ENCODE measurements around the gene CCNL2. TPM values are rescaled to one million over a fixed set of nuclear protein-coding genes. Genes with fewer than 3 reads are reported as not detected.

The CCNL2 gene
- total RNA-seq, 1 donor from 2014 or later: 144 TPM

- DNase-seq: no peak
- Mint-ChIP-seq H3K4me3 (no peak overlapping the region), H3K9me3 (no peaks in the 10 kb centered on the region), H3K27ac (no peak overlapping the region), H3K4me1 (peaks cover 7% of the 10 kb centered on the region), H3K36me3 (ENCODE audit: low read depth) (peaks cover 27% of the 10 kb centered on the region), H3K27me3 (no peaks in the 10 kb centered on the region)
- intact Hi-C loops (cut with micrococcal nuclease): no loop called here
Observed at GRCh38 chr1:1342061-1342562, 57.0 kb downstream of the CCNL2 start.

- Mint-ChIP-seq H3K27ac (no peak overlapping the region), H3K36me3 (ENCODE audit: low read depth) (peaks cover 27% of the 10 kb centered on the region), H3K27me3 (no peaks in the 10 kb centered on the region), H3K9me3 (no peaks in the 10 kb centered on the region), H3K4me1 (peaks cover 2% of the 10 kb centered on the region), H3K4me3 (no peak overlapping the region)
- intact Hi-C loops (cut with micrococcal nuclease): no loop called here
- no peak for DNase-seq
Observed at GRCh38 chr1:1341549-1342021, 57.5 kb downstream of the CCNL2 start.

- Mint-ChIP-seq H3K27ac (no peak overlapping the region), H3K4me3 (no peak overlapping the region), H3K9me3 (no peaks in the 10 kb centered on the region), H3K36me3 (ENCODE audit: low read depth) (peaks cover 27% of the 10 kb centered on the region), H3K4me1 (peaks cover 2% of the 10 kb centered on the region), H3K27me3 (no peaks in the 10 kb centered on the region)
- intact Hi-C loops (cut with micrococcal nuclease): no loop called here
- no peak for DNase-seq
Observed at GRCh38 chr1:1340791-1341548, 58.2 kb downstream of the CCNL2 start.

GRCh38 chr1:1340185-1340584, 59.0 kb downstream of the CCNL2 start:
- no peak for DNase-seq
- Mint-ChIP-seq H3K9me3 (no peaks in the 10 kb centered on the region), H3K4me1 (peaks cover 2% of the 10 kb centered on the region), H3K27ac (no peak overlapping the region), H3K27me3 (no peaks in the 10 kb centered on the region), H3K4me3 (no peak overlapping the region), H3K36me3 (ENCODE audit: low read depth) (peaks cover 27% of the 10 kb centered on the region)
- intact Hi-C loops (cut with micrococcal nuclease): no loop called here

GRCh38 chr1:1338278-1338677, 60.9 kb downstream of the CCNL2 start:
- intact Hi-C loops (cut with micrococcal nuclease): no loop called here
- Mint-ChIP-seq H3K9me3 (no peaks in the 10 kb centered on the region), H3K36me3 (ENCODE audit: low read depth) (peaks cover 27% of the 10 kb centered on the region), H3K4me1 (no peaks in the 10 kb centered on the region), H3K4me3 (no peak overlapping the region), H3K27me3 (no peaks in the 10 kb centered on the region), H3K27ac (no peak overlapping the region)
- DNase-seq: no peak

- Mint-ChIP-seq H3K27me3 (no peaks in the 10 kb centered on the region), H3K9me3 (no peaks in the 10 kb centered on the region), H3K4me3 (no peak overlapping the region), H3K36me3 (ENCODE audit: low read depth) (peaks cover 27% of the 10 kb centered on the region), H3K27ac (no peak overlapping the region), H3K4me1 (no peaks in the 10 kb centered on the region)
- intact Hi-C loops (cut with micrococcal nuclease): no loop called here
- DNase-seq: peak; percentile 78
Observed at GRCh38 chr1:1337793-1338147, 61.4 kb downstream of the CCNL2 start.

- DNase-seq: no peak
- no peak overlapping the region for H3K27ac Mint-ChIP-seq
Observed at GRCh38 chr1:1336931-1337792, 62.0 kb downstream of the CCNL2 start.

GRCh38 chr1:1336446-1336845, 62.7 kb downstream of the CCNL2 start:
- Mint-ChIP-seq H3K27ac (no peak overlapping the region), H3K9me3 (no peaks in the 10 kb centered on the region), H3K36me3 (ENCODE audit: low read depth) (peaks cover 27% of the 10 kb centered on the region), H3K4me3 (no peak overlapping the region), H3K27me3 (no peaks in the 10 kb centered on the region), H3K4me1 (no peaks in the 10 kb centered on the region)
- intact Hi-C loops (cut with micrococcal nuclease): no loop called here
- no peak for DNase-seq

More at GRCh38 chr1:1336931-1337792, 62.0 kb downstream of the CCNL2 start:
- Mint-ChIP-seq H3K36me3 (ENCODE audit: low read depth) (peaks cover 27% of the 10 kb centered on the region), H3K4me1 (no peaks in the 10 kb centered on the region), H3K27me3 (no peaks in the 10 kb centered on the region), H3K9me3 (no peaks in the 10 kb centered on the region), H3K4me3 (no peak overlapping the region)
- intact Hi-C loops (cut with micrococcal nuclease): no loop called here

GRCh38 chr1:1335792-1336248, 63.3 kb downstream of the CCNL2 start:
- Mint-ChIP-seq H3K4me3 (no peak overlapping the region), H3K4me1 (no peaks in the 10 kb centered on the region), H3K36me3 (ENCODE audit: low read depth) (peaks cover 21% of the 10 kb centered on the region), H3K9me3 (no peaks in the 10 kb centered on the region), H3K27me3 (no peaks in the 10 kb centered on the region), H3K27ac (no peak overlapping the region)
- no peak for DNase-seq
- intact Hi-C loops (cut with micrococcal nuclease): no loop called here

Other genes with a start within 250 kb of the CCNL2 start
- gene TTLL10, start 225.5 kb downstream of the CCNL2 start, total RNA-seq: not detected in 2 replicates
- gene TNFRSF18, start 192.7 kb downstream of the CCNL2 start, total RNA-seq: 250 and 254 TPM in 2 replicates
- gene TNFRSF4, start 185.2 kb downstream of the CCNL2 start, total RNA-seq: 692 and 702 TPM in 2 replicates
- 175 and 194 TPM in 2 replicates for gene SDF4, start 167.3 kb downstream of the CCNL2 start, total RNA-seq
- gene B3GALT6, start 167.1 kb downstream of the CCNL2 start, total RNA-seq: 42.5 and 43.2 TPM in 2 replicates
- 1.3 and 2.8 TPM in 2 replicates for gene C1QTNF12, start 152.6 kb downstream of the CCNL2 start, total RNA-seq
- gene UBE2J2, start 125.5 kb downstream of the CCNL2 start, total RNA-seq: 86.9 and 87.3 TPM in 2 replicates
- gene SCNN1D, start 118.9 kb downstream of the CCNL2 start, total RNA-seq: 3.1 and 3.2 TPM in 2 replicates
- 54.1 and 55.7 TPM in 2 replicates for gene ACAP3, start 91.4 kb downstream of the CCNL2 start, total RNA-seq
- gene PUSL1, start 90.7 kb downstream of the CCNL2 start, total RNA-seq: 33.4 and 35.2 TPM in 2 replicates
- gene INTS11, start 74.7 kb downstream of the CCNL2 start, total RNA-seq: 145 TPM in 2 replicates
- gene CPTP, start 74.5 kb downstream of the CCNL2 start, total RNA-seq: 11.5 and 12.3 TPM in 2 replicates
- 0.28 and 0.38 TPM in 2 replicates for gene TAS1R3, start 68.1 kb downstream of the CCNL2 start, total RNA-seq
- 63.2 and 65.9 TPM in 2 replicates for gene DVL1, start 49.9 kb downstream of the CCNL2 start, total RNA-seq
- gene MXRA8, start 40.8 kb downstream of the CCNL2 start, total RNA-seq: 0.24 and 0.75 TPM in 2 replicates
- 142 and 146 TPM in 2 replicates for gene AURKAIP1, start 24.1 kb downstream of the CCNL2 start, total RNA-seq
- gene MRPL20, start 8.0 kb upstream of the CCNL2 start, total RNA-seq: 187 and 194 TPM in 2 replicates
- gene ANKRD65, start 21.9 kb upstream of the CCNL2 start, total RNA-seq: not detected in 2 replicates
- gene VWA1, start 36.4 kb upstream of the CCNL2 start, total RNA-seq: 4.9 and 5.2 TPM in 2 replicates
- gene ATAD3C, start 50.4 kb upstream of the CCNL2 start, total RNA-seq: 0.40 and 0.75 TPM in 2 replicates
- 98.0 and 98.5 TPM in 2 replicates for gene ATAD3B, start 72.4 kb upstream of the CCNL2 start, total RNA-seq
- 102 and 107 TPM in 2 replicates for gene ATAD3A, start 112.8 kb upstream of the CCNL2 start, total RNA-seq
- gene TMEM240, start 141.3 kb upstream of the CCNL2 start, total RNA-seq: 0.52 TPM in 1 of 2 replicates, not detected in the other
- gene SSU72, start 175.5 kb upstream of the CCNL2 start, total RNA-seq: 134 TPM in 2 replicates
- gene FNDC10, start 200.8 kb upstream of the CCNL2 start, total RNA-seq: 14.3 and 15.9 TPM in 2 replicates
- gene MIB2, start 216.2 kb upstream of the CCNL2 start, total RNA-seq: 32.7 and 34.1 TPM in 2 replicates
- gene MMP23B, start 232.8 kb upstream of the CCNL2 start, total RNA-seq: 1.2 and 1.5 TPM in 2 replicates